NCI-H1930 (cell line): ENCODE data around the gene HTRA3.

Source experiments
- DNase-seq, 2 experiments: peaks; one replicate each; lab custom pipeline; 2025; lab: John Stamatoyannopoulos, UW

Gene HTRA3

GRCh38 chr4:8247047-8247930 is 22.3 kb upstream of the HTRA3 start:
- no peak for DNase-seq

GRCh38 chr4:8248091-8248490 is 21.5 kb upstream of the HTRA3 start:
- DNase-seq = no peak

GRCh38 chr4:8250227-8250626 is 19.3 kb upstream of the HTRA3 start:
- no peak for DNase-seq

- DNase-seq = no peak
These were observed 18.9 kb upstream of the HTRA3 start for GRCh38 chr4:8250637-8251036.

GRCh38 chr4:8251110-8251883 is 18.3 kb upstream of the HTRA3 start:
- no peak for DNase-seq

GRCh38 chr4:8252301-8253173 is 17.0 kb upstream of the HTRA3 start:
- no peak for DNase-seq

- DNase-seq = no peak
These were observed 15.5 kb upstream of the HTRA3 start for GRCh38 chr4:8254076-8254475.

GRCh38 chr4:8255698-8256441 is 13.7 kb upstream of the HTRA3 start:
- DNase-seq = no peak

- DNase-seq = no peak
These were observed 11.7 kb upstream of the HTRA3 start for GRCh38 chr4:8257854-8258253.

GRCh38 chr4:8258552-8259212 is 10.9 kb upstream of the HTRA3 start:
- DNase-seq = no peak

- no peak for DNase-seq
These were observed 9.7 kb upstream of the HTRA3 start for GRCh38 chr4:8259743-8260430.

GRCh38 chr4:8260656-8261111 is 8.9 kb upstream of the HTRA3 start:
- DNase-seq = no peak

- DNase-seq = no peak
These were observed 7.6 kb upstream of the HTRA3 start for GRCh38 chr4:8261851-8262535.

- DNase-seq = no peak
These were observed 6.8 kb upstream of the HTRA3 start for GRCh38 chr4:8262637-8263322.

GRCh38 chr4:8263397-8263796 is 6.2 kb upstream of the HTRA3 start:
- no peak for DNase-seq

GRCh38 chr4:8264106-8264505 is 5.4 kb upstream of the HTRA3 start:
- no peak for DNase-seq

- DNase-seq = no peak
These were observed 4.2 kb upstream of the HTRA3 start for GRCh38 chr4:8265171-8265929.

- DNase-seq = no peak
These were observed 3.5 kb upstream of the HTRA3 start for GRCh38 chr4:8266088-8266487.
